Stimulated activated naive CD8-positive, alpha-beta T cell treated with anti-CD3 and anti-CD28 coated beads, Interleukin-15, Interleukin-2, amounts not matched to agents 100 U/mL and 50 U/mL, for 24 hours (primary cell): Measurements from ENCODE around the gene ARHGEF28.
A peak's percentile ranks its signal among the peaks of the same experiment; 100 is the strongest.

Experiments used
- ATAC-seq: fragments of 150-1000 bp; cut with Tn5 transposase; one replicate; pipeline ENCODE4 v1.10.0; 2021
- DNase-seq: peaks from one replicate; pipeline ENCODE4 v3.0.0; 2021

The ARHGEF28 gene

GRCh38 chr5:73786043-73786831, 160.2 kb downstream of the ARHGEF28 start:
- ATAC-seq (no peak), DNase-seq (no peak)

- ATAC-seq (no peak), DNase-seq (no peak)
Observed at GRCh38 chr5:73789851-73790281, 163.9 kb downstream of the ARHGEF28 start.

GRCh38 chr5:73791389-73791788, 165.4 kb downstream of the ARHGEF28 start:
- DNase-seq (no peak), ATAC-seq (no peak)

GRCh38 chr5:73792687-73793320, 166.8 kb downstream of the ARHGEF28 start:
- ATAC-seq (peak; percentile 71), DNase-seq (peak; percentile 67)

- no peak for DNase-seq
- ATAC-seq = no peak
Observed at GRCh38 chr5:73793911-73794310, 167.9 kb downstream of the ARHGEF28 start.

- ATAC-seq (no peak), DNase-seq (peak; percentile 13)
Observed at GRCh38 chr5:73796164-73797131, 170.5 kb downstream of the ARHGEF28 start.

GRCh38 chr5:73797132-73797510, 171.1 kb downstream of the ARHGEF28 start:
- no peak for ATAC-seq
- no peak for DNase-seq

- DNase-seq (no peak), ATAC-seq (no peak)
Observed at GRCh38 chr5:73799401-73799972, 173.5 kb downstream of the ARHGEF28 start.

- DNase-seq (no peak), ATAC-seq (no peak)
Observed at GRCh38 chr5:73801686-73802085, 175.7 kb downstream of the ARHGEF28 start.

- no peak for DNase-seq
- no peak for ATAC-seq
Observed at GRCh38 chr5:73805449-73805848, 179.5 kb downstream of the ARHGEF28 start.

GRCh38 chr5:73808911-73809310, 182.9 kb downstream of the ARHGEF28 start:
- DNase-seq = no peak
- no peak for ATAC-seq

GRCh38 chr5:73810429-73810828, 184.4 kb downstream of the ARHGEF28 start:
- ATAC-seq = no peak
- no peak for DNase-seq

GRCh38 chr5:73812457-73812856, 186.5 kb downstream of the ARHGEF28 start:
- no peak for DNase-seq

GRCh38 chr5:73812962-73813588, 187.1 kb downstream of the ARHGEF28 start:
- ATAC-seq (no peak), DNase-seq (no peak)

More at GRCh38 chr5:73812457-73812856, 186.5 kb downstream of the ARHGEF28 start:
- ATAC-seq = no peak

- DNase-seq (no peak), ATAC-seq (no peak)
Observed at GRCh38 chr5:73814233-73814846, 188.3 kb downstream of the ARHGEF28 start.

GRCh38 chr5:73815631-73816030, 189.6 kb downstream of the ARHGEF28 start:
- DNase-seq (no peak), ATAC-seq (no peak)

GRCh38 chr5:73816656-73817420, 190.8 kb downstream of the ARHGEF28 start:
- DNase-seq = no peak
- no peak for ATAC-seq

- ATAC-seq (no peak), DNase-seq (no peak)
Observed at GRCh38 chr5:73818357-73818756, 192.4 kb downstream of the ARHGEF28 start.

GRCh38 chr5:73820326-73820725, 194.3 kb downstream of the ARHGEF28 start:
- no peak for ATAC-seq
- DNase-seq = no peak

- ATAC-seq (no peak), DNase-seq (no peak)
Observed at GRCh38 chr5:73821003-73821402, 195.0 kb downstream of the ARHGEF28 start.
